Renal pelvis (tissue), 4 donors: Measurements from ENCODE around the gene SUPT4H1. TPM values are rescaled to one million over a fixed set of nuclear protein-coding genes. Genes with fewer than 3 reads are reported as not detected.
"Not testable (repeated sequence)": the region's sequence is repeated elsewhere in the genome, so short reads cannot be mapped to it uniquely, and the experiment has no call there.

ENCODE experiments used
- DNase-seq: peaks from one replicate; pipeline ENCODE4 v3.0.0-alpha.2; 2013
- polyA plus RNA-seq, 3 donors: library from polyadenylated mRNA; unstranded; fragments of 120-200 nt; gene quantifications; one replicate each; pipeline ENCODE4 v1.2.1, GENCODE V29; 2013; ENCODE audit not compliant: insufficient read length in 3 of 3

The SUPT4H1 gene
- polyA plus RNA-seq, 3 donors, result 120 to 137 (median 126) TPM

- DNase-seq, result no peak
Measured at GRCh38 chr17:58344047-58344790, 7.8 kb downstream of the SUPT4H1 start.

- no peak for DNase-seq
Measured at GRCh38 chr17:58343131-58343530, 8.9 kb downstream of the SUPT4H1 start.

DNA sequence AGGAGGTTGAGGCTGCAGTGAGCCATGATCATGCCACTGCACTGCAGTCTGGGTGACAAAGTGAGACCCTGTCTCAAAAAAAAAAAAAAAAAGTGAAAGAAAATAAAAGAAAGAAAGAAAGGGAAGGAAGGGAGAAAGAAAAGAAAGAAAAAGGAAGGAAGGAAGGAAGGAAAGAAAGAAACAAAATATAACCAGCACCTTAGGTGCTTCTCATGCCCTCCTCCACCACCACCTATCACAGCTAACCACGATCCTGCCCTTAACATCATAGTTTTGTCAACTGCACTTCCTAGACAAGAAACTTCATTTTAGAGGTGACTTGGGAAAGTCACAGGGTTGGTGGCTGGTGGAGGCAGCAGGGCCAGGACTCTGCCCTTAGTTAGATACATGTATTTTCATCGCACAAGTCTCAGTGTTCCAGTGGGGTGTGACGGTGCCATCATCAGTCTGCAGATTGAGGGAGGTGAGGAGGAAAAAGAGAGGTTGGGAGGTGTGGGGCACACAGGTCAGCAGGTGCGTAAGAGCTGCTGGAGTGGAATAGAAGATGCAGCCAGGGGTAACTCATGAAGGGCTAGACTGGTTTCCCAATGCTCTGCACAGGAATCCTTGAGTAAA, 10.0 kb downstream of the SUPT4H1 start:
- DNase-seq, result no peak

- not testable (repeated sequence) for DNase-seq
Measured at GRCh38 chr17:58341136-58341860, 10.7 kb downstream of the SUPT4H1 start.

DNA sequence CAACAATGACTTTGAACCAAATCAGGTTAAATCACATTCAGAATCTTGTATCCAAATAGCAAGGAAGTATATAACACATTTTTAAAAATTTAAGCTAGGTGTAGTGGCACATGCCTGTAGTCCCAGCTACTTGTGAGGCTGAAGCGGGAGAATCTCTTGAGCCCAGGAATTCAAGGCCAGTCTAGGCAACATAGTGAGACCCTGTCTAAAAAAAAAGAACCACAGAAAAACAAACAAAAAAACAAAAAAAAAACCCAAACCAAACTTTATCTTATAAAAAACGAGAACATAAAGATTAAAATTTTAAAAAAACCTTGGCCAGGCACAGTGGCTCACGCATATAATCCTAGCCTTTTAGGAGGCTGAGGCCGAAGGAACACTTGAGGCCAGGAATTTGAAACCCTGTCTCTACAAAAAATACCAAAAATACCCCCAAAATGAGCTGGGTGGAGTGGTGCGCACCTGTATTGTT, 11.6 kb downstream of the SUPT4H1 start:
- no peak for DNase-seq

GRCh38 chr17:58339755-58340404, 12.1 kb downstream of the SUPT4H1 start:
- no peak for DNase-seq

DNA sequence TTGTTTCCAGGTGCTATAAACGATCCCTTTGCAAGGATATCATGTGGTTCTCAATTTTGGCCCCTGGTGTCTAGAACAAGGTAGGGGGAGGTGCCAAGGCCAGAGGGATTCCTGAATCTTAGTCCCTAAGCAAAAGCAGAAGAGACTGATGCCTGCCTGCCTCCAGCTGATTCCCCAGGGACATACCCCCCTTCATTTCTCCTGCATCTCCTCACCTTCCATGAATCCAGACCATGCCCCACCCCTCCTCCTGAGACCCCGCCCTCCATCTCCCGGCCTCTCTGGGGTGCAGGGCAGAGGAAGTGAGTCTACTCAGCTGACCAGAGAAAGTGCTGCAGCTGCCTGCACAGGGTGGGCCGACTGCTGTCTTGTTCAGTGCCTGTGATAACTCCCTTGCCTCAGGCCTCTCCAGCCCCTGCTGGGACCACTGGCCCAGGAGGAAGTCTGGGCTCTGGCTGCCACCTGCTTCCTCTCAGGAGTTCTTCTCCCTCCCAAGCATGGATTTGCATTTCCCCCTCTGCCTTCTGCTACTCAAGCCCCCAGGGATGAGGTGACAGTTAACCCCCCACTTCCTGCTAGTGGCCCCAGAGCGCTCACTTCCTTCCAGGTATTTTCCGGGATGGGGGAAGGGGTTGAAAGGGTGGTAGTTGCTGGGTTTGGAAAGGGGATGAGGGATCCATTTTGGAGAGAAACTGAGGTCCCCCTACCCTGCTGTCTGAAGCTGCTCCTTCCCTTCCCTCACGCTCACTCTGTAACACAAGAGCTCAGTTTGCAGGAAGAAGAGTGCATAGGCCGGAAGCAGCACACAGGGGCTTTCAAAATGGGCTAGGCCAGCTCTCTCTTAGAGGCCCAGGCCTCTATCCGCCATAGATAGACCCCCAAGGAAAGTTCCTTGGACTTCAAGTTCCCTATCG, 12.9 kb downstream of the SUPT4H1 start:
- DNase-seq, result no peak

- DNase-seq, result no peak
Measured at GRCh38 chr17:58338454-58338840, 13.6 kb downstream of the SUPT4H1 start.

DNA sequence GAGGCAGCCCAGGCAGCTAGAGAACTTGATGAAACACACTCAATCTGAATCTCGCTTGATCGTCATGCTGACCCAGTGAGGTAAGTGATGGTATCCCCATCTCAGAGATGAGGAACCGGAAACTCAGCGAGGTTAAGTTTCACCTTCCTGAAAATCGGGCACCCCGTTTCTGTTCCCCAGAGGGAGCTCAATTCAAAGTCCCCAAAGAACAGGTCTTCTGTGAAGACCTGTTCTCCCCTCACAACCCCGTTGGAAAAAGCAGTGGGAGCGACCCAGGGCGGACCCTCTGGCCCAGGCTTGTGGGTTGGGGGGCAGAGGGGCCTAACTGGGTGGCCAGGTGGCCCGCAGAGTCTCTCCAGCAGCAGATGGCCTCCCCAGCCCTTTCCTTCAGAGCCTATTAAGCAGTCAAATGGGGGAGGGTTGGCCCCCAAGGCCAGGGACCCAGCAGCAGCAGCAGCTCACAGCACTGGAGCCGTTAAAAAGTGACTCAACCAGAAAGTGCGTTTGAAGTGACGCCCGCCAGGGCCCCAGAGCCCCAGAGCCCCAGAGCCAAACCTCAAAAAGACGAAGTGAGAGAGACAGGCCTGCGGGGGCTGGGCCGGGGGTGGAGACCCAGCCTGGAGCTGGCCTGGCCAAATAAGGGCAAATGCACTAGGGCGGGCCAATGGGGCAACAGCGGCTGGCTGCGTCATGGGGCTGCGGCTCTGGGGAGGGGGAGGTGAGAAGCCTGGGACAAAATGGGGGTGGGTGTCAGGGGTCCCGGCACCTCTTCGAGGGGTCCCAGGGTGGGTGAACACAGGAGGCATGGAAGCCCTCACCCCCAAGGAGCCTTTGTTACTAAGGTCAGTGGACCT, 14.2 kb downstream of the SUPT4H1 start:
- peak; percentile 53 for DNase-seq

DNA sequence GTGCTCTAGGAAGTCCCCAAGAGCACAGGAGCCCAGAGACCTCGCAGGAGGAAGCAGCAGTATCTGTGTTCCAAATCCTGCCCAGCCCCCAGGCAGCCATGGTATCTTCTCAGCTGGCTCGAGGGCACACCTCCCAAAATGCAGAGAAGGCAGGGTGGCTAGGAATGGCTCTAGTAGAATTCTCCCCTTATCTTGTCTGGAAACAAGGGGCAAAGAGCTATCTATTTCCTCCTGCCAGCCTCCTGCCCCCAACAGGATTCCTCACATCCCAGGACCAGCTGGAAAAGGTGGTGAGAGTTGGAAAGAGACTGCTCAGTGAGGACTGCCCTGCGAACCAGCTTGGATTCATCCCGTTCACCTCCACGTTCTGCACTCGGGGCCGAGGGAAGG, 14.8 kb downstream of the SUPT4H1 start:
- DNase-seq, result no peak

DNA sequence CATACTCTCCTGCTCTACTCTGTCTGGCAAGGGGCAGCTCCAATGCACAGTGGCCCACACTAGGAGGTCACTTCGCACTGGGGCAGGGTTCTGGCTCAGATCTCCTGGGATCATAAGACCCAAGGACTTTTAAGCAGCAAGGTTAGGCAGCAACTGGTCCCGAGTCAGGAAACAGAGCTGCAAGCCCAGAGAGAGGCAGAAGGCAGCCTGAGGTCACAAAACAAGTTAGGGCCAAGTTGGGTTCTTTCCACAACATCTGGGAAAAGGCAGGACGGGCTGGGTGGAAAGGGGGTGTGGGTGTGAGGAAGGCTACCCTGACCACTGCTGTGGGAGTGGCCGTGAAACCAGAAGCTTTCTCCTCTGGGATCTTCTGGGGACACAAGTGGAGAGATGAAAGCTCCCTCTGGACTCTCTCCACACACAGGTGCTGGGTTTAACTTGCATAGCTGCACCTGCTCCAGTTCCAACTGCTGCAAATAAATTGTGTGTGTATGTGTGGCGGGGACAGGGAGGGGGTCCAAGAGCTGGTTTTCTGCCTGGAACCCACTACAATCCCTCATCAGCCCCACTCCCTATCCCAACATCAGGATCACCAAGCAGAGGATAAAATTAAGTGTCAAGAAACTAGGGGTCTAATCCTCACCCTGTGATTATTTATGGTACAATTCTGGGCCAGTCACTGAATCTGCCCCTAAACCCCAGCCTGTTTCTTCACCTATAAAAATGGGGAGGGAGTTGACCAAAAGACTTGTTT, 15.4 kb downstream of the SUPT4H1 start:
- no peak for DNase-seq

DNA sequence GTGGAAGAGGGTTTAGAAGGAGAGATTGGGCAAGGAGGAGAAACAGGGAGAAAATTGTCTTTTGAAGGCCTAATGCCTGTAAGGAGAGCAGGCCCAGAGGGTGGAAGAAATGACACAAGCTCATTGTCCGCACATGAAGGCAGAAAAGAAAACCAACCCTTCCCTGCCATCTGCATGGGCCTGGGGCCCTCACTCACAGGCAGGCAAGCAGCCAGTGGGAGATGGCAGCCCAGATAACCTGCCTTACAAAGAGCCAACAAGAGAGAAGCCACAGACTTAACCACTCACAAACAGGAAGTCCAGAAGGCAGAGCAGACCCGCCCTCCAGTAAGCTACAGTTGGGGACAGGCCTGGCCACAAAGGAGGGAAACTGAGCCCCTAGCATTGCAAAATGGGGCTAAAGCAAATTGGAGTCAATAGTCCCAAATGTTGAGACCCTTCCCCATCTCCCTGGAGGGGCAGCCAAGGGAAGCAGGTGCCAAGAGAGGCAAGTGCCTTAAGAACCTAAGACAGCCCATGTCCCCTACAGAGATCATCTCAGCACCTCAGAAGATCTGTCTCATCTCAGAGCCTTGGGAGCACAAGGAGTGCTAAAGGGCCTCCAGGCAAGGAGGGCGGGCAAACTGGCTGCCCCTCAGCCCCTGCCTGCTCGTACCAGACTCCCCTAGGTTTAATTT, 16.1 kb downstream of the SUPT4H1 start:
- no peak for DNase-seq

- DNase-seq, result no peak
Measured at GRCh38 chr17:58335061-58335731, 16.8 kb downstream of the SUPT4H1 start.

- no peak for DNase-seq
Measured at GRCh38 chr17:58334661-58335060, 17.3 kb downstream of the SUPT4H1 start.

- no peak for DNase-seq
Measured at GRCh38 chr17:58334256-58334655, 17.7 kb downstream of the SUPT4H1 start.

DNA sequence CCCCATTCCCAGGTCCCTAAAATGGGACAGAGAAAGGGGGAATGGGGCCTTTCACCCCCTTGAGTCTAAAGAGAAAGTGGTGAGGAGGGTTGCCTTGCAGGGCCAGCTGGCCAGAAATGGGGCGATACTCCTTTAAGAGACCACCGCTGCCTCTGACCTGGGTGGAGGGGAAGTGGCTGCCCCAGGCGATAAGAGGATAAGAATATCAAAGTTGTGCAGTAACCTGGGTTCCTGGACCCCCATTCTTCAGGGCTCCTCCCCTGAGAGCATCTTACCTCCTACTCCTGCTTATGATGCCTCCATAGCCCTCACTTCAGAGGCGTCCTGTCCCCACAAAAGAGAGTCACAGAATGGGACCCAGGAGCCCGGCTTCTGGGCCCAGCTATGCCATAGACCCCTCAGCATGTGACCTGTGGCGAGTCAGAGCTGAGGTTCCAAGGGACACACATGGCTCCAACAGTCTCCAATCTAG, 18.2 kb downstream of the SUPT4H1 start:
- DNase-seq, result no peak

DNA sequence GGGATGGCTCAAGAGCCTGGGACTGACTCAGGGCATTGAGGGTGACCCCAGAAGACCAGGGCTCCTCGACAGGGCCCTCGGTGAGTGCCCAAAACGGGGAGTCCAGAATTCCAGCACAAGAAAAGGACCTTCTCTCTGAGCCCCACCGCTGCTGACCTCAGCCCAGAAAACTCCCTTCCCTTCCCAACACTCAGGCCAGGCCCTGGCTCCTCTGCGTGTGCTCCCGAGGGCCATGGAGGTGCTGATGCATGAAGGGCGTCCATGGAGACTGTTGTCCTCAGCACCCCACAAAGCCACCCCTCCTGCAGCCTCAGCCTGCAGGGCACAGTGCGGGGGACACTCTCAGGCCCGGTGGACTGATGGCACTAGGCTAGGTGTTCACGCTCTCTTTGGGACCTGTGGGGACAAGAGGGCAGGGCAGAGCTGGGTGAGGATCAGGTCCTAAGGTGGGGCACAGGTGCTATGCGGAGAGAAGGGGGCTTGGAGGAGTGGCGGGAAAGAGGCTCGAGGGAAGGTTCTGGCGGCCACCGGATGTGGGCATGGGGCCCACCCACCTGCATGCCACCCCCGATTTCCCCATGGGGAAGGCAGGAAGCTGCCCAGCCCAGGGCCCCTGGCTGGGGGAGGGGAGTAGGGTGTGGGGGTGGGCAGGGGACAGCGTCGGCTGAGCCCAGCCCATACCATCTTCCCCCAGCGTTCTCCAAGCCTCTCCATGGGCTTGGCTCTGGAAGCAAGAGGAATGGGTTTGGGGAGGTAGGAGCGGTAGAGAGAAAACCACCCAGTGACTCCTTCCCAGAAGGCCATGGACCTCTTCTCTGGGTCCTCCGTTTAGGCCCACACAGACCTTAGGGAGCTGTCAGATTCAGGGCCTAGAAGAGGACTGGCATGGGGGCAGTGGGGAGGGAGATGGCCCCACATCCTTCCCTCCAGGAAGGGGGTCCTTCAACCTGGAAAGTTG, 18.9 kb downstream of the SUPT4H1 start:
- no peak for DNase-seq
